ENCODE data around the gene KRTAP3-3.
"Not testable (repeated sequence)": the region's sequence is repeated elsewhere in the genome, so short reads cannot be mapped to it uniquely, and the experiment has no call there.

KRTAP3-3 gene

GRCh38 chr17:41004397-41004796 lies 10.4 kb upstream of the KRTAP3-3 start:
- no peak for DNase-seq (ENCODE audit: low read depth in 2 of 2)

GRCh38 chr17:41003926-41004325 lies 10.0 kb upstream of the KRTAP3-3 start:
- no peak for DNase-seq (ENCODE audit: low read depth in 2 of 2)

- DNase-seq (ENCODE audit: low read depth in 2 of 2), result no peak
These were observed 8.8 kb upstream of the KRTAP3-3 start for GRCh38 chr17:41002814-41003213.

- DNase-seq (ENCODE audit: low read depth in 2 of 2), result no peak
These were observed 7.8 kb upstream of the KRTAP3-3 start for GRCh38 chr17:41001795-41002194.

GRCh38 chr17:40999563-40999962 lies 5.6 kb upstream of the KRTAP3-3 start, which contains the start of gene KRTAP3-2:
Gene KRTAP3-2 (minus strand): TSS chr17:40999906. CDS start chr17:40999853, 53 bp downstream.
- DNase-seq (ENCODE audit: low read depth in 2 of 2), result not testable (repeated sequence)

- no peak for DNase-seq (ENCODE audit: low read depth in 2 of 2)
These were observed 3.4 kb upstream of the KRTAP3-3 start for GRCh38 chr17:40997361-40997760.

- DNase-seq (ENCODE audit: low read depth in 2 of 2), result no peak
These were observed 2.9 kb upstream of the KRTAP3-3 start for GRCh38 chr17:40996829-40997228.

GRCh38 chr17:40995116-40995515 lies 1.2 kb upstream of the KRTAP3-3 start:
- DNase-seq (ENCODE audit: low read depth in 2 of 2), result no peak

- DNase-seq (ENCODE audit: low read depth in 2 of 2), result no peak
These were observed 880 bp downstream of the KRTAP3-3 start for GRCh38 chr17:40993084-40993483.

- no peak for DNase-seq (ENCODE audit: low read depth in 2 of 2)
These were observed 1.3 kb downstream of the KRTAP3-3 start for GRCh38 chr17:40992666-40993065.

- no peak for DNase-seq (ENCODE audit: low read depth in 2 of 2)
These were observed 7.0 kb downstream of the KRTAP3-3 start for GRCh38 chr17:40986920-40987319.

- no peak for DNase-seq (ENCODE audit: low read depth in 2 of 2)
These were observed 9.7 kb downstream of the KRTAP3-3 start, which contains the start of gene KRT40 for GRCh38 chr17:40984226-40984625. Gene KRT40 (minus strand): TSS chr17:40984326. CDS start chr17:40984273, 53 bp downstream.

- DNase-seq (ENCODE audit: low read depth in 2 of 2), result no peak
These were observed 12.8 kb downstream of the KRTAP3-3 start for GRCh38 chr17:40981115-40981514.

GRCh38 chr17:40980596-40980995 lies 13.4 kb downstream of the KRTAP3-3 start:
- no peak for DNase-seq (ENCODE audit: low read depth in 2 of 2)

- DNase-seq (ENCODE audit: low read depth in 2 of 2), result no peak
These were observed 13.8 kb downstream of the KRTAP3-3 start for GRCh38 chr17:40980117-40980516.

- DNase-seq (ENCODE audit: low read depth in 2 of 2), result no peak
These were observed 15.3 kb downstream of the KRTAP3-3 start for GRCh38 chr17:40978575-40979151.

GRCh38 chr17:40975516-40975915 lies 18.4 kb downstream of the KRTAP3-3 start:
- no peak for DNase-seq (ENCODE audit: low read depth in 2 of 2)

GRCh38 chr17:40974366-40974765 lies 19.6 kb downstream of the KRTAP3-3 start:
- no peak for DNase-seq (ENCODE audit: low read depth in 2 of 2)

GRCh38 chr17:40967582-40967981 lies 26.4 kb downstream of the KRTAP3-3 start:
- no peak for DNase-seq (ENCODE audit: low read depth in 2 of 2)

GRCh38 chr17:40966848-40967247 lies 27.1 kb downstream of the KRTAP3-3 start, which contains the start of gene KRT39:
Gene KRT39 (minus strand): TSS chr17:40966948. CDS start chr17:40966856, 92 bp downstream.
- DNase-seq (ENCODE audit: low read depth in 2 of 2), result no peak

GRCh38 chr17:40963838-40964237 lies 30.1 kb downstream of the KRTAP3-3 start:
- DNase-seq (ENCODE audit: low read depth in 2 of 2), result no peak

GRCh38 chr17:40962059-40962561 lies 31.9 kb downstream of the KRTAP3-3 start:
- DNase-seq (ENCODE audit: low read depth in 2 of 2), result no peak

GRCh38 chr17:40961591-40961990 lies 32.4 kb downstream of the KRTAP3-3 start:
- DNase-seq (ENCODE audit: low read depth in 2 of 2), result no peak

GRCh38 chr17:40960144-40960543 lies 33.8 kb downstream of the KRTAP3-3 start:
- no peak for DNase-seq (ENCODE audit: low read depth in 2 of 2)

Data from stimulated activated CD4-positive, alpha-beta T cell treated with anti-CD3 and anti-CD28 coated beads, Interleukin-12 subunit alpha, Interleukin-12 subunit beta, amount 100 ng/mL, for 24 hours (primary cell).